SKM-1 (cell line): ENCODE results near the gene TNKS2.
"Not testable (repeated sequence)": the region's sequence is repeated elsewhere in the genome, so short reads cannot be mapped to it uniquely, and the experiment has no call there.

Source experiments
- DNase-seq: peaks from one replicate; lab custom pipeline; 2025; ENCODE audit not compliant: unreplicated experiment; lab: John Stamatoyannopoulos, UW

TNKS2 gene

DNA sequence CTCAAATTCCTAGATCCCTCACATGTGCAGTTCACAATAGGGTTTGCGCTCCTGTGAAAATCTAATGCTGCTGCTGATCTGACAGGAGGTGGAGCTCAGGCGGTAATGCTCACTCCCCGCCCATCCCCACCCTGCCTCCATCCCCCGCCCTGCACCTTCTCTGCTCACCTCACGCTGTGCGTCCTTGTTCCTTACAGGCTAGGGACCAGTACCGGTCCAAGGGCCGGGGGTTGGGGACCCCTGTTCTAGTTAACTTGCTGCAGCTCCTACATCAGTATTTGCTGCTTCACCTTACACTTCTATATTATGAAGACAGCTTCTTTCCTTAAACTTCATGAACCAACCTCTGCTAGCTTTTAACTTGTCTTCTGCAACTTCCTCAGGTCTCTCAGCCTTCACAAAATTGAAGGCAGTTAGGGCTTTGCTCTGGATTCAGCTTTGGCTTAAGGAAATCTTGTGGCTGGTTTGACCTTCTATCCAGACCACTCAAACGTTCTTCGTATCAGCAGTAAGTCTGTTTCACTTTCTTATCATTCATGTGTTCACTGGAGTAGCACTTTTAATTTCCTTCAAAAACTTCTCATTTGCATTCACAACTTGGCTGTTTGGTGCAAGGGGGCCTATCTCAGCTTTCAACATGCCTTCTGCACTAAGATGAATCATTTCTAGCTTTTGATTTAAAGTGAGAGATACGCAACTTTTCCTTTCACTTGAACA, 1.7 kb upstream of the TNKS2 start:
- DNase-seq = no peak

DNA sequence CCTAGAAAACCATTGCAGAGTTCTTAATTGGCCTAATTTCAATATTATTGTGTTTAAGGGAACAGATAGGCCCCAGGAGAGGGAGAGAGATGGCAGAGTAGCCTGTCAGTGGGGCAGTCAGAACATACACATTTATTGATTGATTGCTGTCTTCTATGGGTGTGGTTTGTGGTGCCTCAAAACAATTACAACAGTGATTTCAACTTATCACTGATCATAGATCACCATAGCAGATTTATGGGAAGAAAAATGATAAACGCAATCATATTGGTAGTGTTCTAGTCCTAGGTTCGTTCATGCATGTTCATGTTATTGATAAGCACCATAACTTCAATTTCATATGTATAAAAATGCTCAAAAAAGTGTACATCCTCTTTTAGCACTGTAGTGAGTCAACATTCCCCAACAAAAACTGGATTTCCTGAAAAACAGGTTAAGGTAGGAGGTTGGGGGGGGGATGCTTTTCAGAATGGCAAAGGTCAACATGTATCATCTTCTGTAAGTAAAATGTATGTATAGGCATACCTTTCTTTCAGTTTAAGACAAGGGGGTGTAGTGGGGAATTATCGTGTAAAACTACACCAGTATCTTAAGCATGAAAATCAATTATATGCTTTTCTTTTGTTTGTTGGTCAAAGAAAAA, 1.1 kb upstream of the TNKS2 start:
- DNase-seq = no peak

DNA sequence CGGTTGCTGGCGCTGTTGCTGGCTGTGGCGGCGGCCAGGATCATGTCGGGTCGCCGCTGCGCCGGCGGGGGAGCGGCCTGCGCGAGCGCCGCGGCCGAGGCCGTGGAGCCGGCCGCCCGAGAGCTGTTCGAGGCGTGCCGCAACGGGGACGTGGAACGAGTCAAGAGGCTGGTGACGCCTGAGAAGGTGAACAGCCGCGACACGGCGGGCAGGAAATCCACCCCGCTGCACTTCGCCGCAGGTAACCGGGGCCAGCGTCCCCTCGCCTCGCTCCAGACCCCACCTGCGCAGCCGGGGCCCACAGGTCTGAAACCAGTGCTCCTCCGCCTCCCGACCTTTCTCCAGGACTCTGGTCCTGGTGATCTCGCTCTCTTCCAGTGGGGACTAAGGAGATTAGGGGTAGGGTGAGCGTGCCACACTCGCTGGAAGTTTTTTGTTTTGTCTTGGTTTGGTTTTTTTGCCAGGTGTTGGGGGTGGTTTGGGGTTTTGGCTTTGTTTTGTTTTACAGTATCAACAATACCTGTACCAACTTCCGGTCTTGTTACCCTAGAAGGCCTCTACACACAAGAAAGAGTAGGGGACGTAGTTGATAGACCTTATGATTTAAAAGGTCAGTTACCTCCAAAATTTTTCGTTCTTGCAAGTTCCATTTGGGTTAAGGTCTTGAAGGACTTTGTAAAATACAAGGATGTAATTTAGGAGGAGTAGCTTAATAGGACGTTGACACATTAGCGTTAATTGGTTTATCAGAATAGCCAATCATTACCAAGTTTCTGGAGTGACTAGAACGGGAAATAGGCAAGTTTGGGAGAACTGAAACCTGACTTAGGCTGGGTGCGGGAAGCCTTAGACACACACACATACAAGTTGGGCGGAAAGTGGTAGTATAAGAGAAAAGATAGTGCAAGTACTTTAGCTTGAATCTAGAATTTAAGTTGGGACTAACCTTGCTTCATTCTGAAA, 704 bp downstream of the TNKS2 start:
- peak; percentile 28 for DNase-seq

DNA sequence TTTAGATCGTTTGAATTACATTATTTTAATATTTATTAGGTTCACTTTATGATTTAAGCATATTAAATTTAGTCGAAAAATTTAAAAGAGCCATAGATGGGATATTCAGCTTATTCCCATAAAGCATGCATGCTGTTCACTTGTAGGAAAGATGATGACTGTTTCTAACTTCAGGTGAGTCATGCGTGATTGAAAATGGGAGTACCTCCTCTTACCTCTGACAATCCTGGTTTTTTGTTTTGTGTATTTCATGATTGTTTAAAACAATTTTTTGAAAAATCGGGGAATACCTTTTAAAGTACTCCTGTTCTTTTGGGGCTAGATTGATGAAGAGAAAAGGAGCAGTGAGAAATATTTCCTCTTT, 1.4 kb downstream of the TNKS2 start:
- DNase-seq = no peak

DNA sequence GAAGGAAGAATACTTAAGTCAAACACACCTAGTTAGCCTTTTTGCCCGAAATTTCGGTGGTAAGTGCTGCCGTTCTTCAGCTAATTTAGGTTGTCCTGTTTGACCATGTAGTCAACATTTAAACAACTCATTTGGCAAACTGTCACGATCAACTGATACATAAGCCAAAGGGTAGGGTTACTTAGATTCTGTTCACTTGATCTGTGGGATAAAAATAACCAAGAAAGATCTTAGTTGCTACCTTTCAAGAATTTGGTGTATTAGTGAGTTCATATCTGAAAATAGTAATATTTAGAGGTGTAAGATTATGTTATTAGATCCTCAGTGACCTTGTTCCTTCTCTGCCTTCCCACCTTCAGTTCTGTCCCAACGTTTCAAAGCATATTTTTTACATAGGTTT, 2.0 kb downstream of the TNKS2 start:
- DNase-seq = no peak

DNA sequence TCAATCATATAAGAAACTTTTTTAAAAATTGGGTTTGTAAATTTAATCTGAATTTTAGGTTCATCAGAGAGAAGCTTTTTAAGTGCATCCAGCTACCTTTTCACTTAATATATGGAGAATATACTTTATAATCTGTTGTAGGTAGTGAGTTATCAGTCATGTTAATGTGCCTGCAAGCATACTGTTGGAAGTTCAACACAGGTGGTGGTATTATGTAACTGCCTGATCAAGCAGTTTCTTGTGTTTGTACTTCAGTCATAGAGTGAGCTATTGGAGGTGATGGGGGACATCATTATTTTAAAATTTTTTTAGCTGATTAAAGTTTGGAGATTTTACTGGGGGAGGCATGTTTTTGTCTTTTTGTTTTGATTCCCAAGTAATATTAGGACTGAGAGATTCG, 2.5 kb downstream of the TNKS2 start:
- DNase-seq = no peak

DNA sequence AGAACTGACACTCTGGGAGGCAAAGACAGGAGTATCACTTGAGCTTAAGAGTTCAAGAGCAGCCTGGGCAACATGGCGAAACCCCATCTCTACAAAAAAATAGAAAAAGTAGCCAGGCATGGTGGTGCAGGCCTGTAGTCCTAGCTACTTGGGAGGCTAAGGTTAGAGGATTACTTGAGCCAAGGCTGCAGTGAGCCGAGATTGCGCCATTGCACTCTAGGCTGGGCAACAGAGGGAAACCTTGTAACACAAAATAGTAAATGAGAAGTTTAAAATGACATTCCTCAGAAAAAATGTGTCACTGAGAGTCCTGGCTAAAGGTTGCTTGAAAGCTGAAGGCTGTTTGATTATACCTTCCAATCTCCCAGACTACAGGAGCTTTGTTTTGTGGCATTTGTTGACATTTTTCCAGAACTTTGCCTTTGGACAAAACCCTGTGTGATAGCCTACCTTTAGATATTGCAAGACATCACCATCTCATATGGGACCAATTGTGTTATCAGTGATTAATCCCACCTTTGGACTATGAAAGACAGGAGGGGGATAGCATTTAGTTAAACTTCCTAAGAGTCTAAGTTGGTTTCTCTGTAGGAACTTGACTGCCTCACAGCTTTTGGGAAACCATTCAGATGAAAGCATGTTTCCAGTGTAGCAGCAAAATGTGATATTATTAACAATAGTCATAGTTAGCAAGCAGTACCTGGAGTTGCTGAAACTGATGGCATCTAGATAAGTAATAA, 5.3 kb downstream of the TNKS2 start:
- DNase-seq = no peak

DNA sequence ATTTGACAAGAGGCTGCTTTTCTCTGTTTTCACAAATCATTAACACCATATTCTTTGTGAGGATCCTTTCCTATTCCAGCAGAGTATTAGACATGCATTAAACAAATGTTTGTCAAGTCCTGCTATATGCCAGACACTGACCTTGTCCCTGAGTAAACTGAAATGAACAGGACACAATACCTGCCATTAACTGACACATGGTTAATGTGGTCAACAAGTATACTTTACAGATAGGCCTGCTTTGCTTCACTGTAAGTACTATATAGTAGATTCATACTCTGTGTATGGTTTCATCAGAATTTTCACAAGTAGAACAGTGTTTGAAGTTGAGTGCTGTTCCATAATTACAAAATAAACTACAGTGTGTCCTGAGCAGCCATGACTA, 5.9 kb downstream of the TNKS2 start:
- no peak for DNase-seq

DNA sequence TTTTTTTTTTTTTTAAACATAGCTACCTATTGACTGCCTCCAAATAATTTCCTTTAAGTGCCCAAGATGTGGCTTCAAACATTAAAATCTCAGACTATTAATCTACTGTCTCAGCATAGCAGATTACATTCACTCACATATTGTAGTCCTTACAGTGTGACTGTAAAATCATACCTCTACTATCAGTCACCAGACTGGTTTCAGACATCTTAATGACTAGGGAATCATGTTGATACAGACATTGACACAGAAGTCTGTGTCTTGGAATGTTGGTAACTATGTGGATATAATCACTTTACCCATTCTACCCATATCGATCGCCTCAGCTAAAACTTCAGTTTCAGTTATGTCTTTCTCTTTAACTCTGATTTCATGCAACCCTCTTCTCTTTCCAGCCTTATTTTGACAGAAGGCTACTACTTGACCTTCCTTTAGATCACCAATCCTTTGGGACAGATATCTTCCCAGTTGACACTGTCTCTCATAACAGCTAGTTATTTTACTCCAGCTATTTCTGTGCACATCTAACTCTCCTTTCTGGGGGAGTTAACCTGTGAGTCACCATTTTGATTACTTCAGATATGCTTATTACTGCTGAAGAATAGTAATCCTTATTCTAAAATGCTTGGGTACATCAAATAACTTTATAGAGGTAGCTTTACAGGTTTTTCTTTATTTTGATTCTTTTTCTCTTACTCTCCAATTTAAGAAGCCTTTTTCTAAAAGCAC, 7.0 kb downstream of the TNKS2 start:
- no peak for DNase-seq

DNA sequence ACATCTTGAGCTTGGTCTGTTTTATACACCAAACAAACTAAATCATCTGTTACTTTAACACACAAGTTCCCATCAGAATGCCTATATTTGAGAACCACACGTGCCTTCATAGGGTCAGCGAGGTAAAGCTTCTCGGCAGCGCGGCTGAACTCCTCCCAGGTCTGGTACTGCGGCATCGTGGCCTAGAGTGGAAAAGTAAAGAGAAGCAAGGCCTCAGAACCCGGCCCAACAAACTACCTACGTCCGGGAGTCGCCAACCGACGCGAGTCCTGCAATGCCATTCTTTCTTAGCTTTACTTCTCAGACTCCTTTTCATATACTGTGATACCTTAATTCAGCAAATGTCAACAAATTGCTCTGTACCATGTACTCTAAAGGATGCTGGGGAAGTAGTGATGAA, 9.0 kb downstream of the TNKS2 start:
- not testable (repeated sequence) for DNase-seq

DNA sequence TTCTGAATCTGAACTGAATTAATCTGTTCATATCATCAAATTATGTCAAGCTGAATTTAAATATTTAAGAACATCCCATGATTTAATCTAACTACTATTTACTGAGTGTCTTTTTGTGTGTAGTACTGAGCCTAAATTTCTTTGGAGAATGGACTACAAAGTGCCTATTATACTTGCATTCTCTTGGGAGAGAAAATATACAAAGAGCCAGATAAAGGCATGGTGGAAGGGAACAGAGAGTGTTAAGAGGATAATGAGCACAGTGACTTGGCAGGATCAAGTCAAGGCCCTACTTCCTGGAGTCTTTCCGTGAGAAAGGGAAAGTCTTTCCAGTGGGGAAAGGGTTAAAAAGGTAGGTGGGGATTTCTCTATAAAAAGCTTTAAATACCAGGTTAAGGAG, 15.0 kb downstream of the TNKS2 start:
- DNase-seq = no peak

DNA sequence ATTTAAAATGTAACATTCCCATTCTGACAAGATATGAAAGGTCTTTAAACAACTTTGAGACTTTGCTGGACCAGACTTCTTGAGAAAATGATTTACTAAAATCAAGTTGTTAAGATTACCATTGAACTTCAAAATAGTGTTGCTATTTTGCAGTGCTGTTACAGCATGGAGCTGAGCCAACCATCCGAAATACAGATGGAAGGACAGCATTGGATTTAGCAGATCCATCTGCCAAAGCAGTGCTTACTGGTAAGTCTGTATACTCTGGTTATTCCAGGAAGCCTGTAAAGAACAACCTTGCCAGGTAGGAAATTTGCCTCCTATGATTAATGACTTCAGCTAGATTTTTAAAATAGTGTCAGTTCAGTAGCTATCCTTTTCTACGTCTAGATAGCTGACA, 18.8 kb downstream of the TNKS2 start:
- no peak for DNase-seq

DNA sequence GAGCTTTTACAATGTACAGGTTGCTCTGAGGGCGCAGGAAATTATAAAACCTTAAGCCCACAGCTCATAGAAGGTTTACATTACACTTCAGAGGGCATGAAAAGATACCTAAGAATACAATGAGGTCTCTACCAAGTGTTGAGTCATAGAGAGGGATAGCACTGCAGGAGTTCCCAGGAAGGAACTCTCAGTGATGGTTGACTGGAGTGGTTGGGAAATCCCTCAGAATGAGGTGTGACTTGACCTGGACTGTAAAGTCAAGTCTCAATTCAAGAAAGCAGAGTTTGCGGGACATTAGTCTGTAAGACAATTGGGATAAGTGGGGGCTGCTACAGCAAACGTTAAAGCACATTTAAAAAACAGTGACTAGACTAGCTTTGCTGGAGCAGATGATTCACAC, 21.9 kb downstream of the TNKS2 start:
- no peak for DNase-seq

DNA sequence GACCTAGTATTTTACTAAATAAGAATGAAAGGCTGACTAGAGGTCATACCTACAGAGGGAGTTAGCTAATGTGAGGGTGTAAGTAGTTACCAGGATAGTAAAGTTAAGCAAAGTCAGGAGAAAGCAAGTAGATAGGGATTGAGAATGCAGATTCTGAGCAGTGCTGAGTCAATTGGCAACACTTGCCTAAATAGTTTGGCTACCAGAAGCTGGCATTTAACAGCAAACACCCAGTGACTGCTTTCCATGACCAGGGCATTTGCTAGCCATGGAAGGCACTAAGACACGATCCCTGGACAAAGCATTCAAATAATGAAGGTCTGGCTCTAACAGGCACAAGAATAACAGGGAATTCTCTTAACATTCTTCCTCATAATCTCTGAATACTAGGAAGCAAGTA, 25.9 kb downstream of the TNKS2 start:
- DNase-seq = no peak

DNA sequence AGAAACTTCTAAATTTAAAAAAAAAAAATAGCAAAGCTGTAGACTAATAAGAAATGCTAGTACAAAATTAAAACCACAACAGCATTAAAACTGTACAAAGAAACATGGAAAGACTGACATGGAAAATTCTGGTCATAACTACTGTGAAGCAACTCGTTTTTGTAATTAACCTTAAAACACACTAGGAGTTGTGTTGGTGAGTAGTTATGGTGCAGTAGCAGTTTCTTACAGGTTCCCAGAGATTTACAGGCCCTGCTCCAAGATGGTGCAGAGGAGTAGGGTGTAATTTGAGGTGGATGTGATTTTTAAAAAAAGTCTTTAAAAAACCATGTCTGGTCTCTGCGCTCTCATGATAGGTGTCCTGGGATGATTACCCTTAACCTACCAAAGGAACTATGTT, 31.0 kb downstream of the TNKS2 start:
- DNase-seq = no peak

DNA sequence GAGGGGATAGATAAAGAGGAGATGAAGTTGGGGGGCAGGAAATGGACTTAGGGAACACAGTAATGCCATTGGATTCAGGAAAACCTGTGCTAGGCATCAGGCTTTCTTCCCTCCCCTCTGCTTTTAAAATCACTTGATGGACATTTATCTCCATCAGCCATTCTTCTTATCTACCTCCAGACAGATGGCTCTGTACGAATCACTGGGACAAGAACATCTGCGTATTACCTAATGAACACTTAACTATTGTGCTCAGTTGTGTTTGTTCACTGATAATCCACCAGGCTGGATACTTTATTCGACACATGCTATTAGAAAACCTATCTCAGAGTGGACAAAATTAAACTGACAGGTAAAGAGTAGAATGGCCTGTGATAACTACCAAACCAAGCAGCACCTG, 40.0 kb downstream of the TNKS2 start:
- DNase-seq = no peak

DNA sequence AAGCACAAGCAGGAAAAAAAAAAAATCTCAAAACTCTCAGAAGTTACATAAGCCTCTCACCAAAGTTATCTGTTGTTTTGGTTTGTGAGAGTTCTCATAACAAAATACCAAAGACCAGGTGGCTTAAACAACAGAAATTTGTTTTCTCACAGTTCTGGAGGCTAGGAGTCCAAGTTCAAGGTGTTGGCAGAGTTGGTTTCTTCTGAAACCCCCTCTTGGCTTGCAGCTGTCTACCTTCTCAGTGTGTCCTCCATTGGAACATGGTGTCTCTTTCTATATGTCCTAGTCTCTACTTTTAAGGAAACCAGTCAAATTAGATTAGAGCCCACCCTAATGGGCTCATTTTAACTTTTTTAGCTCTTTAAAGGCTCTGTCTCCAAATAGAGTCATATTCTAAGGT, 44.9 kb downstream of the TNKS2 start:
- DNase-seq = no peak

DNA sequence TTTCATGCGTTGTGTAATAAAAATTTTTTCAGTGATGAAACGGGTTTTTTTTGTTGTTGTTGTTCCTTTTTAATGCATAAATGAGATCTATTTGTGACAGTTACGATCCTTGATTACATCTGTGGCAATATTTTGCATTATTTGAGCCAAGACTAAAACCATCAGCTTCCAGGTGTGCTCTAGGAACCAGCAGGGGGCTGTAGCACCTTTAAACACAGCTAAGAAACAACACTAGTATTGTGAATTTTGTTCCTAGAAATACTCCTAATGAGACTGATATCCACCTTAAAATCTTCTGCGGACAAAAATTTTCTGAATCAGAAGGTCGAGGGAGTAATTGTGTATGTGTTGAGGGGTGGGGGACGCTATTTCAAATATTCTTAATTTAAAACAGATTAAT, 58.4 kb downstream of the TNKS2 start:
- no peak for DNase-seq

DNA sequence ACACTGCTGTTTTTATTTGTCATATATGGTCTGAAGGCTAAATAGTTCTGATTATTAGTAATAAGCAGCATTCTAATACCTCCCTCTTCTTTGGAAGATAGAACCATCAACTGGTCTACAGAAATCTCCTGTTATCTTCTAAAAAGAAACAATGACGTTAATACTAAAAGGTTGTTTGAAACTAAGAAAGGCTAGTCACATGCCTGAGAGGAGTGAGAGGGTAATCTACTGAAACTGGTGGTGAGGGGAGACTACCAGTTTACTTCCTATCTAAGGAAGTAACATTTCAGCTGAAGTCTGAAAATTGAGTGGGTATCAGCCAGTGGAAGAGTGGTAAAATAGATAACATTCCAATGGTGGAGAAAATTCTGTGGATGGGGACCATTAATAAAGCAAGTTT, 62.7 kb downstream of the TNKS2 start:
- no peak for DNase-seq

DNA sequence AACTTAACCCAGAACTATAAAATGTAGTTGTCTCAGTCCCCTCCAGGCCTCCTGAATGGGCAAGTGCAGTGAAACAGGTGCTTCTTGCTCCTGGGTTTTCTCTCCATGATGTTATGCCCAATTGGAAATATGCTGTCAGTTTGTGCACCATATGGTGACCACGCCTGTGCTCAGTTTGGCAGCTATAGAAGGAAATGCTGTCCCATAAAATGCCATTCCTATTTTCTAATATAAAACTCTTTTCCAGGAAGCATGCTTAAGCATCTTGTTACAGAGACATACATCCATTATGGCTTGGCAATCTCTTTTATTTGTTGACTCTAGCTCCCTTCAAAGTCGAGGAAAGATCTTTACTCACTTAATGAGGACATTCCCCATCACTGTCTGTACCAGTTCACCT, 65.9 kb downstream of the TNKS2 start:
- DNase-seq = no peak

DNA sequence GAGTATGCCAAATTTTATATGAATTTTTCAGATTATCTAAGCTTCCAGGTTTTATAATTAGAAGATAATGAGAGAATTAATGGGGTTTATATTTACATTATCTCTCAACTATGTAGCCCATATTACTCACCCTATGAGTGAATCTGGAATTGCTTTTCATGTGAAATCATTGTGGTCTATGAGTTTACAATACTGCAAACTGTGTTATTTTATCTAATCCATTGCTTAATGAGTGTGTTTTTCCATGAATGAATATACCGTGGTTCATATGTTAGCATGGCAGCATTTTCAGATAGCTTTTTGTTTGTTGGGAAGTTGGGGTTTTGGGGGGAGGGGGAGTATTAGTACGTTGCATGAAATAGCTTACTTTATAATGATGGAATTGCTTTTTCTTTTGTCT, 66.5 kb downstream of the TNKS2 start:
- DNase-seq = no peak
